GM12865 (cell line): ENCODE results near the gene ABI3BP.
"Not testable (repeated sequence)": the region's sequence is repeated elsewhere in the genome, so short reads cannot be mapped to it uniquely, and the experiment has no call there.

Source experiments
- DNase-seq: peaks from one replicate; pipeline ENCODE4 v3.0.0; 2010; ENCODE audit warnings: low read depth
- H3K4me3 ChIP-seq: 2 replicates; pipeline ENCODE4 v1.5.1; 2011; ENCODE audit warnings: mild to moderate bottlenecking, low read depth, low read length, control low read depth
- CTCF ChIP-seq: IDR thresholded peaks from 2 replicates; pipeline ENCODE4 v1.5.1; 2011; ENCODE audit warnings: low read length, control low read depth, low read depth, inconsistent platforms; ENCODE audit not compliant: insufficient read depth; ENCODE audit errors: missing control alignments

Gene ABI3BP

DNA sequence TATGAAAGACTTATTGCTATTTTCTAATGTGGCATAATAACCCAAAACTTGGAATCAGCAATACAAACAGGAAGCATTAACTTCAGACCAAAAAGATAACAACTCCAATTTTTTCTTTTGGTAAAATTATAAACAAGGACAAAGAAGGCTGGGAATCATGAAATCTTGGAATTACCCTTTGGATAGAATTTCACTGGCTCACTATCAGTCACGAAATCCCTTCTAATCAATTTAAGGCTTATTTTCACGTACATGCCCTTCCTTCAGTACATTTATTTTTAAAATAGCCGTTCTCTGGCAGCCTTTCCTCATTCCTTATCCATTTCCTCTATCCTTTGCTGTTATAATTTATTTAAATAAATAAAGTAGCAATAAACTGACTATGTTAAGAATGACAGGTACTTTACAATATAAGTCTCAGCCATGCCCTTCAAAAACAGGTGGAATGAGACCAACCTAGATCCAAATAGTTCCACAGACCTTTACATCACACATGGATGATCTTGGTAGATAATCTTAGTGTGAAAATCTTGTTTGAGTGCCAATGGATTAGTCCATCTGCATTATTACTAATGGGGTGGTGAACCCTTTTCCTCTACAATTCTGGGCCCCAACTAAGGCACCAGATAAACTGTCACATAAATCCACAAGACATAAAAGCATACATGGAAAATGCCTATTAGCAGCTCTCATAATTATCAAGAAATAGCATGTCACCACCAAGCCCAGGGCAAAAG lies 38.9 kb downstream of the ABI3BP start:
- no peak for DNase-seq
- no peak overlapping the region for H3K4me3 ChIP-seq
- no peak for TF ChIP-seq CTCF

- TF ChIP-seq CTCF, result no peak
- no peak overlapping the region for H3K4me3 ChIP-seq
- DNase-seq, result no peak
Observed at GRCh38 chr3:100953103-100953502, 40.1 kb downstream of the ABI3BP start.

DNA sequence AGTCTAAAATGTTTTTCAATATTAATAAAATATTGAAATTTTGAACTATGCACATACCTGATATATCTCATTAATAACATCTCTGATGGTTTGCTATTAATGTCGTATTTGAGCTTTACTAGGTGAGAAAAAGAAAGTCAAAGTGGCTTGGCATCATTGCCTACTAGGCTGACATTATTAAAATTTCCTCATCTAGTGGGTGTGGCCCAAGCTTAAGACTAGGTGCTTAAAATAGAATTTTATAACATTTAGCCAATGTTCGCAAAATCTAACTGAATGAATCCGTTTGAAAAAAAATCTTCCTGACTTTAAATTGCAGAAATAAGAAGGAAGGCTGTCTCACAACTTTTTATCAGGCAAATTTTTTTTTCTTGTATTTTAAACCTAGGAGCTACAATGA lies 46.1 kb downstream of the ABI3BP start:
- TF ChIP-seq CTCF, result no peak
- no peak for DNase-seq
- no peak overlapping the region for H3K4me3 ChIP-seq

GRCh38 chr3:100946096-100946495 lies 47.1 kb downstream of the ABI3BP start:
- DNase-seq, H3K4me3 ChIP-seq: not testable (repeated sequence)

DNA sequence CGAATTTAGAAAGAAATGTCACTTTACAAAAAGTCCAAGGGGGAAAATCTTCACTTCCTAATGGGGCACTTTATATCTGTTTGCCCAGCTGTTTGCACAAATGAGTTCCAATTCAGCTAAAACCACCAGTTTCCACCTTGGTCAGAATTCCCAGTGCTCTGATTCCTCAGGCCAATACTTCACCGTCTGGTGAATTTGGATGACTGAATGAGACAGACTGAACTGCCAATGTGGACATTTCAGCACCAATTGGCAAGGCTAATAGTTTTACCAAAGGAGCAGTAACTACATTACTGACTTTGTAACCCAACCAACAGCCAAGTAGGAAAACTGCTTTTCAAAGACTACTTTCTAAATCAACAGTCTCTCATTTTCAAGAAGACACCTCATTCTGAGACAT lies 51.8 kb downstream of the ABI3BP start:
- H3K4me3 ChIP-seq, result no peak overlapping the region
- TF ChIP-seq CTCF, result no peak
- no peak for DNase-seq

- no peak overlapping the region for H3K4me3 ChIP-seq
- no peak for DNase-seq
- TF ChIP-seq CTCF, result no peak
Observed at GRCh38 chr3:100941041-100941440, 52.2 kb downstream of the ABI3BP start.

DNA sequence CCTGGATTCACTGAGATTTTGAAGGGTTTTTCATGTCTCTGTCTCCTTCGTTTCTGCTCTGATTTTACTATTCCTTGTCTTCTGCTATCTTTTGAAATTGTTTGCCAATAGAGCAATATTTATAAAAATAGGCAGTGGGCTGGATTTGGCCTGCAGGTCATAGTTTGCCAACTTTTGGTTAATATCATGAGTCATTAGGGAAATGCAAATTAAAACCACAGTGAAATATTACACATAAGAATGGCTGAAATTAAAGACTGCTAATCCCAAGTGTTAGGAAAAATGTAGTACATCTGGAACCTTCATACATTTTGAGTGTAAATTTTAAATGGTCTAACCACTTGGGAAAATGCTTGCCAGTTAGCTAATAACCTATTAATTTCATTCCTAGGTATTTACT lies 56.3 kb downstream of the ABI3BP start:
- no peak overlapping the region for H3K4me3 ChIP-seq
- DNase-seq, result no peak
- no peak for TF ChIP-seq CTCF
